ENCODE data around the gene BMPR1B. TPM values are rescaled to one million over a fixed set of nuclear protein-coding genes. Genes with fewer than 3 reads are reported as not detected.

The BMPR1B gene
- total and polyA plus RNA-seq, 2 of the 4 experiments (the other 2 are of a cell fraction) = 0.24 to 0.90 TPM

DNA sequence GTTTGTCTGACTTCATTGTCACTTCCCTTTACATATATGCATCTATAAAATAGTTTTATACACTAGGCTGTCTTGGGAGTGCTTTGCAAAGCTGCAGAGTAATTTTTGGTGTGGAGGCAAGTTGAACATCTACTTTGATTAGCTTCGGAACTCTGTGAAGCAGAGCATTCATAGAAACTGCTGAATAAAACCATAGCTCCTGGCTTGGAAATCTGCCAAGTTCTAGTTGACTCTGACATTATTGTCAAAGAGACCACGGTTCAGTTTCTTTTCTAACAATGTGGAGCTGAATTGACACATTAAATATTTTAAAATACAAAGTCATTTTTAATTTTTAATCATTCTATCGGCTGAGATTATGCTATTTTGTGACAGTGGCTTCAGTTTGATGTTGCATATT, 335.0 kb downstream of the BMPR1B start:
- Histone ChIP-seq H2BK20ac (ENCODE audit: low read depth, low read length) (no peak overlapping the region), H3K27ac (ENCODE audit: insufficient read depth, low read length) (no peak overlapping the region), H3K36me3 (ENCODE audit: control insufficient read depth, insufficient read depth, low read length) (no peaks in the 10 kb centered on the region), H3K4me2 (ENCODE audit: low read depth, low read length) (no peak overlapping the region), H4K91ac (ENCODE audit: insufficient read depth, low read depth, low read length) (no peak overlapping the region), H3K79me1 (ENCODE audit: low read depth in 1 of 2, low read length in 2 of 2) (no peaks in the 10 kb centered on the region), H3K56ac (ENCODE audit: extremely low read depth, insufficient read depth, low read length) (no peak overlapping the region), H3K14ac (replicated peaks; ENCODE audit: low read depth, low read length) (no peak overlapping the region), H2BK15ac (ENCODE audit: low read depth, low read length) (no peak overlapping the region), H4K5ac (ENCODE audit: low read depth, low read length) (no peak overlapping the region), H3K4ac (ENCODE audit: low read depth, low read length) (no peak overlapping the region), H2AFZ (replicated peaks; ENCODE audit: low read length, poor library complexity) (no peak overlapping the region), H2BK5ac (ENCODE audit: low read depth, low read length, poor library complexity, severe bottlenecking) (no peak overlapping the region), H3K23ac (ENCODE audit: low read depth, low read length) (no peak overlapping the region), H3K4me1 (ENCODE audit: control insufficient read depth, insufficient read depth, low read length) (no peaks in the 10 kb centered on the region), H2BK120ac (ENCODE audit: low read depth, low read length) (no peak overlapping the region), H3K9me1 (ENCODE audit: insufficient read depth, low read length) (no peaks in the 10 kb centered on the region), H2AK5ac (ENCODE audit: low read depth, low read length) (no peak overlapping the region), H2AK9ac (replicated peaks; ENCODE audit: low read depth, low read length, poor library complexity) (no peak overlapping the region), H3K18ac (ENCODE audit: low read depth, low read length) (no peak overlapping the region), H4K20me1 (ENCODE audit: insufficient read depth, low read length) (no peaks in the 10 kb centered on the region), H4K8ac (ENCODE audit: low read depth in 2 of 2, low read length in 2 of 2) (no peak overlapping the region), H3K4me3 (ENCODE audit: insufficient read depth, low read depth, low read length) (no peak overlapping the region), H3K9me3 (ENCODE audit: control insufficient read depth, insufficient read depth, low read length) (no peaks in the 10 kb centered on the region), H3K9ac (ENCODE audit: low read depth, low read length) (no peak overlapping the region), H3K27me3 (ENCODE audit: control insufficient read depth, insufficient read depth, low read length) (no peaks in the 10 kb centered on the region)
- dilution Hi-C loops (cut with HindIII; ENCODE audit: low sequenced_read_pairs, unreplicated experiment) = no loop called here
- no peak for ATAC-seq (ENCODE audit: low read depth)
- no peak for DNase-seq
- ChIA-PET CTCF (interaction anchor here (0.6 to 0.9 kb wide), 3 partner anchors 13 to 471 kb away, joined by 3 to 6 read pairs (median 4); no protein-coding TSS in a partner anchor), POLR2A (ENCODE audit: unreplicated experiment) (no interaction called here)
- in situ Hi-C loops (cut with MboI; ENCODE audit: low sequenced_read_pairs) = no loop called here
- TF ChIP-seq MAZ (IDR thresholded peaks at IDR 0.05; ENCODE audit: borderline replicate concordance, low read depth, low read length) (no peak), SMC3 (IDR thresholded peaks at IDR 0.05; ENCODE audit: low read depth, low read length) (no peak), NFE2L2 (IDR thresholded peaks at IDR 0.05; ENCODE audit: low read depth, low read length) (no peak), RCOR1 (IDR thresholded peaks at IDR 0.05; ENCODE audit: insufficient replicate concordance, low read length) (no peak), MAFK (IDR thresholded peaks at IDR 0.05; ENCODE audit: low read depth, low read length) (no peak), RFX5 (IDR thresholded peaks at IDR 0.05; ENCODE audit: low read depth, low read length) (no peak), POLR2A (IDR thresholded peaks at IDR 0.05; ENCODE audit: low read depth, low read length) (no peak), CHD1 (IDR thresholded peaks at IDR 0.05; ENCODE audit: low read depth, low read length) (no peak), CEBPB (IDR thresholded peaks at IDR 0.05; ENCODE audit: low read depth, low read length) (no peak)
- TF ChIP-seq, protein P1, sequence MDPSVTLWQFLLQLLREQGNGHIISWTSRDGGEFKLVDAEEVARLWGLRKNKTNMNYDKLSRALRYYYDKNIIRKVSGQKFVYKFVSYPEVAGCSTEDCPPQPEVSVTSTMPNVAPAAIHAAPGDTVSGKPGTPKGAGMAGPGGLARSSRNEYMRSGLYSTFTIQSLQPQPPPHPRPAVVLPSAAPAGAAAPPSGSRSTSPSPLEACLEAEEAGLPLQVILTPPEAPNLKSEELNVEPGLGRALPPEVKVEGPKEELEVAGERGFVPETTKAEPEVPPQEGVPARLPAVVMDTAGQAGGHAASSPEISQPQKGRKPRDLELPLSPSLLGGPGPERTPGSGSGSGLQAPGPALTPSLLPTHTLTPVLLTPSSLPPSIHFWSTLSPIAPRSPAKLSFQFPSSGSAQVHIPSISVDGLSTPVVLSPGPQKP (IDR thresholded peaks at IDR 0.05; ENCODE audit: borderline replicate concordance, low read depth, low read length) = no peak
- TF ChIP-seq, protein P2, sequence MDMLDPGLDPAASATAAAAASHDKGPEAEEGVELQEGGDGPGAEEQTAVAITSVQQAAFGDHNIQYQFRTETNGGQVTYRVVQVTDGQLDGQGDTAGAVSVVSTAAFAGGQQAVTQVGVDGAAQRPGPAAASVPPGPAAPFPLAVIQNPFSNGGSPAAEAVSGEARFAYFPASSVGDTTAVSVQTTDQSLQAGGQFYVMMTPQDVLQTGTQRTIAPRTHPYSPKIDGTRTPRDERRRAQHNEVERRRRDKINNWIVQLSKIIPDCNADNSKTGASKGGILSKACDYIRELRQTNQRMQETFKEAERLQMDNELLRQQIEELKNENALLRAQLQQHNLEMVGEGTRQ (IDR thresholded peaks at IDR 0.05; ENCODE audit: low read depth, low read length) = no peak
- TF ChIP-seq, protein P3, sequence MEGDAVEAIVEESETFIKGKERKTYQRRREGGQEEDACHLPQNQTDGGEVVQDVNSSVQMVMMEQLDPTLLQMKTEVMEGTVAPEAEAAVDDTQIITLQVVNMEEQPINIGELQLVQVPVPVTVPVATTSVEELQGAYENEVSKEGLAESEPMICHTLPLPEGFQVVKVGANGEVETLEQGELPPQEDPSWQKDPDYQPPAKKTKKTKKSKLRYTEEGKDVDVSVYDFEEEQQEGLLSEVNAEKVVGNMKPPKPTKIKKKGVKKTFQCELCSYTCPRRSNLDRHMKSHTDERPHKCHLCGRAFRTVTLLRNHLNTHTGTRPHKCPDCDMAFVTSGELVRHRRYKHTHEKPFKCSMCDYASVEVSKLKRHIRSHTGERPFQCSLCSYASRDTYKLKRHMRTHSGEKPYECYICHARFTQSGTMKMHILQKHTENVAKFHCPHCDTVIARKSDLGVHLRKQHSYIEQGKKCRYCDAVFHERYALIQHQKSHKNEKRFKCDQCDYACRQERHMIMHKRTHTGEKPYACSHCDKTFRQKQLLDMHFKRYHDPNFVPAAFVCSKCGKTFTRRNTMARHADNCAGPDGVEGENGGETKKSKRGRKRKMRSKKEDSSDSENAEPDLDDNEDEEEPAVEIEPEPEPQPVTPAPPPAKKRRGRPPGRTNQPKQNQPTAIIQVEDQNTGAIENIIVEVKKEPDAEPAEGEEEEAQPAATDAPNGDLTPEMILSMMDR (conservative IDR thresholded peaks at IDR 0.05; ENCODE audit: low read depth, low read length) = no peak
- no CpG with 5 or more reads among the region's 3 CpGs for WGBS, 2 experiments (ENCODE audit: extremely low coverage in 2 of 2, insufficient read length in 1 of 2)
- intact Hi-C loops (cut with micrococcal nuclease) = loop anchor here (10.0 kb wide), 2 partner anchors 688 to 788 kb away; no protein-coding TSS in a partner anchor
- BruUV-seq (replicated peaks) = no TSS peak

All from IMR-90 (cell line).